Liver (tissue), 9 donors: ENCODE results near the gene MERTK. TPM values are rescaled to one million over a fixed set of nuclear protein-coding genes. Genes with fewer than 3 reads are reported as not detected.

Experiments
- DNase-seq: peaks from one replicate; pipeline ENCODE4 v3.0.0-alpha.2; 2017; ENCODE audit warnings: low spot score
- H3K27ac ChIP-seq, 2 donors: one replicate each; pipeline ENCODE4 v1.7.0; 2013; ENCODE audit warnings: inconsistent platforms in 2 of 2, low read length in 2 of 2, control low read depth in 1 of 2, low read depth in 1 of 2, mild to moderate bottlenecking in 1 of 2
- H3K27me3 ChIP-seq, 4 donors: one replicate each; pipeline versions ENCODE4 v1.6.1 to v1.7.0; 2013; ENCODE audit warnings: low read length in 3 of 4, inconsistent platforms in 1 of 4, mild to moderate bottlenecking in 1 of 4, moderate library complexity in 1 of 4; ENCODE audit not compliant: control insufficient read depth in 4 of 4, insufficient read depth in 4 of 4
- H3K36me3 ChIP-seq, 4 donors: one replicate each; pipeline versions ENCODE4 v1.6.1 to v1.7.0; 2013; ENCODE audit warnings: low read length in 3 of 4, mild to moderate bottlenecking in 3 of 4, low read depth in 1 of 4, moderate library complexity in 1 of 4; ENCODE audit not compliant: control insufficient read depth in 4 of 4, insufficient read depth in 3 of 4
- H3K4me1 ChIP-seq, 4 donors: one replicate each; pipeline versions ENCODE4 v1.6.1 to v1.7.0; 2013; ENCODE audit warnings: low read length in 3 of 4, mild to moderate bottlenecking in 3 of 4, moderate library complexity in 1 of 4; ENCODE audit not compliant: control insufficient read depth in 4 of 4, insufficient read depth in 4 of 4
- H3K4me3 ChIP-seq, 3 donors: one replicate each; pipeline versions ENCODE4 v1.6.1 to v1.7.0; 2013; ENCODE audit warnings: low read length in 3 of 3, control low read depth in 1 of 3, low read depth in 1 of 3, mild to moderate bottlenecking in 1 of 3
- H3K9ac ChIP-seq, 2 donors: one replicate each; pipeline ENCODE4 v1.7.0; 2013; ENCODE audit warnings: low read length in 2 of 2, mild to moderate bottlenecking in 2 of 2, moderate library complexity in 2 of 2, control low read depth in 1 of 2, low read depth in 1 of 2
- H3K9me3 ChIP-seq, 4 donors: one replicate each; pipeline versions ENCODE4 v1.6.1 to v1.7.0; 2013; ENCODE audit warnings: low read length in 3 of 4; ENCODE audit not compliant: control insufficient read depth in 4 of 4
- ATF3 ChIP-seq: IDR thresholded peaks from 2 replicates; pipeline ENCODE4 v1.6.1; 2016; ENCODE audit warnings: antibody characterized with exemption
- EGR1 ChIP-seq, 2 donors: IDR thresholded peaks; 2 replicates each; pipeline ENCODE4 v1.6.1; 2016 to 2018; ENCODE audit warnings: antibody characterized with exemption in 2 of 2, low read depth in 2 of 2
- FOXA2 ChIP-seq: IDR thresholded peaks from 2 replicates; pipeline ENCODE4 v1.6.1; 2016; ENCODE audit warnings: antibody characterized with exemption
- HNF4A ChIP-seq, 2 donors: conservative IDR thresholded peaks; 2 replicates each; pipeline ENCODE4 v1.6.1; 2016; ENCODE audit warnings: antibody characterized with exemption in 2 of 2, mild to moderate bottlenecking in 2 of 2
- HNF4G ChIP-seq: IDR thresholded peaks from 2 replicates; pipeline ENCODE4 v1.6.1; 2016; ENCODE audit warnings: antibody characterized with exemption
- NR2F2 ChIP-seq: IDR thresholded peaks from 2 replicates; pipeline ENCODE4 v1.6.1; 2016; ENCODE audit warnings: antibody characterized with exemption
- RAD21 ChIP-seq, 2 donors: IDR thresholded peaks; 2 replicates each; pipeline ENCODE4 v1.6.1; 2016; ENCODE audit warnings: antibody characterized with exemption in 2 of 2, mild to moderate bottlenecking in 2 of 2
- REST ChIP-seq: IDR thresholded peaks from 2 replicates; pipeline ENCODE4 v1.6.1; 2016; ENCODE audit warnings: antibody characterized with exemption, mild to moderate bottlenecking
- SP1 ChIP-seq: IDR thresholded peaks from 2 replicates; pipeline ENCODE4 v1.6.1; 2018; ENCODE audit warnings: antibody characterized with exemption, mild to moderate bottlenecking
- TAF1 ChIP-seq: conservative IDR thresholded peaks from 2 replicates; pipeline ENCODE4 v1.6.1; 2016; ENCODE audit warnings: antibody characterized with exemption, mild to moderate bottlenecking
- YY1 ChIP-seq: IDR thresholded peaks from 2 replicates; pipeline ENCODE4 v1.6.1; 2016; ENCODE audit warnings: antibody characterized with exemption, mild to moderate bottlenecking
- ZBTB33 ChIP-seq: IDR thresholded peaks from 2 replicates; pipeline ENCODE4 v1.6.1; 2016; ENCODE audit warnings: antibody characterized with exemption
- WGBS: extraction: QIAGEN DNeasy Blood & Tissue Kit; methylation state at CpG from one replicate; pipeline ENCODE4 v1.1.7; 2013; 5-methylcytosine and 5-hydroxymethylcytosine counted together
- polyA plus RNA-seq, 2 donors: library from polyadenylated mRNA; stranded (reverse) in 1 of 2; unstranded in 1 of 2; fragments of 200-250 nt in 1 of 2; fragments of >200 nt in 1 of 2; fragmentation: Nextera tagmentation in 1 of 2; extraction: Ambion mirVana in 1 of 2; gene quantifications; one replicate each; pipeline versions ENCODE4 v1.2.1 to v1.2.3, GENCODE V29; 2013 to 2015
- total RNA-seq, 2 donors: library from RNA; depleted of rRNA; stranded (reverse); fragments of >200 nt; gene quantifications; one replicate each; pipeline ENCODE4 v1.2.3, GENCODE V29; 2014
- donor health status: healthy.
- donor health status: healthy.
- donor health status: healthy.
- donor health status: healthy.
- donor health status: healthy.

The MERTK gene
- total and polyA plus RNA-seq, 4 donors, result 6.3 to 34.1 (median 8.2) TPM

- H3K9ac ChIP-seq, result no peak overlapping the region
- H3K27ac ChIP-seq, result no peak overlapping the region
- WGBS, result 93% methylated on average over 2 of the region's 2 CpGs
- peaks cover 0 to 2% (median 0%) of the 10 kb centered on the region in 4 donors for H3K4me1 ChIP-seq
- DNase-seq, result no peak
- no peak overlapping the region for H3K4me3 ChIP-seq
- H3K9me3 ChIP-seq, result no peaks in the 10 kb centered on the region
- TF ChIP-seq YY1, result no peak
- TF ChIP-seq SP1, result no peak
- no peak for TF ChIP-seq RAD21 (IDR thresholded peaks at IDR 0.05)
- no peak for TF ChIP-seq ZBTB33
- no peak for TF ChIP-seq TAF1
- TF ChIP-seq REST, result no peak
- H3K36me3 ChIP-seq, result peaks cover 6 to 42% (median 35%) of the 10 kb centered on the region in 4 donors
- no peaks in the 10 kb centered on the region for H3K27me3 ChIP-seq
Measured at GRCh38 chr2:112007493-112007892, 109.1 kb downstream of the MERTK start.

GRCh38 chr2:112008910-112009485, 110.6 kb downstream of the MERTK start:
- Histone ChIP-seq H3K4me3 (no peak overlapping the region), H3K4me1 (no peaks in the 10 kb centered on the region), H3K9ac (no peak overlapping the region), H3K27ac (no peak overlapping the region), H3K27me3 (no peaks in the 10 kb centered on the region), H3K36me3 (peaks cover 6 to 48% (median 36%) of the 10 kb centered on the region in 4 donors), H3K9me3 (no peaks in the 10 kb centered on the region)
- DNase-seq, result no peak
- TF ChIP-seq FOXA2 (no peak), ZBTB33 (no peak), SP1 (no peak), NR2F2 (no peak), RAD21 (IDR thresholded peaks at IDR 0.05) (no peak), EGR1 (IDR thresholded peaks at IDR 0.05; ENCODE audit: low read depth in 2 of 2) (no peak), TAF1 (no peak)
- 84% methylated on average over 2 of the region's 2 CpGs for WGBS

- Histone ChIP-seq H3K36me3 (peaks cover 4 to 45% (median 32%) of the 10 kb centered on the region in 4 donors), H3K27me3 (no peaks in the 10 kb centered on the region), H3K4me3 (no peak overlapping the region), H3K27ac (no peak overlapping the region), H3K9me3 (no peaks in the 10 kb centered on the region), H3K4me1 (no peaks in the 10 kb centered on the region), H3K9ac (no peak overlapping the region)
- 77% methylated on average over 10 of the region's 10 CpGs for WGBS
- no peak for DNase-seq
- no peak for TF ChIP-seq FOXA2
- TF ChIP-seq HNF4A (conservative IDR thresholded peaks at IDR 0.05), result no peak
- no peak for TF ChIP-seq ATF3
- TF ChIP-seq EGR1 (IDR thresholded peaks at IDR 0.05; ENCODE audit: low read depth in 2 of 2), result no peak
- TF ChIP-seq HNF4G, result no peak
- no peak for TF ChIP-seq REST
- no peak for TF ChIP-seq YY1
- no peak for TF ChIP-seq ZBTB33
- TF ChIP-seq NR2F2, result no peak
Measured at GRCh38 chr2:112010751-112011150, 112.3 kb downstream of the MERTK start.
